HG02840 (cell line): ENCODE data around the gene CALN1.
"Not testable (repeated sequence)": the region's sequence is repeated elsewhere in the genome, so short reads cannot be mapped to it uniquely, and the experiment has no call there.

Source experiments
- ATAC-seq: cut with Tn5 transposase; IDR thresholded peaks from one replicate; pipeline ENCODE4 v1.9.1; 2021; ENCODE audit warnings: mild to moderate bottlenecking, moderate library complexity, moderate number of reproducible peaks; ENCODE audit not compliant: unreplicated experiment, low FRiP score

Gene CALN1

DNA sequence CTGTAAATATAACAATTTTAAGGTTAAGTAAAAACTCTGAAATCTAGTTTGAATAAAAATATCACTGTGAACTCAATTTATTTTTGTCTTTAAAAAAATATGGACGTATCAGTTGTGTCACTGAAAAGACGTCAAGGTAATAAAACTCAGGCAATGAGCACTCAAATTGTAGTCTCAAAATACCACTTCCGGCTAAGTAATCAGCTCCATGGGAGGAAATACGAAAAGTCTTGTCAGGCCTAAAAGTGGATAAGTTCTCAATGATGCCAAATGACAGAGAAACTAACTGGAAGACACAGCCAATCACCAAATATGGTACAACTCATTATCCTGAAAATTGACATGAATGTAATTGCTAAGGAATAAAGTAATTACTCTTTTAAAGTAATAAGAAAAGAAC, 719 bp downstream of the CALN1 start:
- ATAC-seq = no peak

DNA sequence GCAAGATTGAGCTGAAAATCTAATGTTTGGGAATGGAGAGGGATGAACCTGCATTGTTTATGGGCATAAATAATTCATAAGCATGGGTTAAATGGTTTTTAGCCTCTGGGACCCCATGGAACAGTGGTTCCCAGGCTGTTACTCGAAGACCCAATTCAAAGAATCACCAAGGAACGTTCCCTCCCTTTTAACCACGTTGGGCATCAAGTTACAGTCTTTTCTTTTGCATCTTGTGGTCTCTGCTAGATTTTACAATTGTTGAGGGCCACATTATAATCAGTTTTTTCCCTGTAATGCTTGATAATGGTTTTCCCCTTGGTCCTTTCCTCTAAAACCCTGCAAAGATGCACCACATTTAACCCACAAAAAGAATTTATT, 2.5 kb downstream of the CALN1 start:
- ATAC-seq = no peak

DNA sequence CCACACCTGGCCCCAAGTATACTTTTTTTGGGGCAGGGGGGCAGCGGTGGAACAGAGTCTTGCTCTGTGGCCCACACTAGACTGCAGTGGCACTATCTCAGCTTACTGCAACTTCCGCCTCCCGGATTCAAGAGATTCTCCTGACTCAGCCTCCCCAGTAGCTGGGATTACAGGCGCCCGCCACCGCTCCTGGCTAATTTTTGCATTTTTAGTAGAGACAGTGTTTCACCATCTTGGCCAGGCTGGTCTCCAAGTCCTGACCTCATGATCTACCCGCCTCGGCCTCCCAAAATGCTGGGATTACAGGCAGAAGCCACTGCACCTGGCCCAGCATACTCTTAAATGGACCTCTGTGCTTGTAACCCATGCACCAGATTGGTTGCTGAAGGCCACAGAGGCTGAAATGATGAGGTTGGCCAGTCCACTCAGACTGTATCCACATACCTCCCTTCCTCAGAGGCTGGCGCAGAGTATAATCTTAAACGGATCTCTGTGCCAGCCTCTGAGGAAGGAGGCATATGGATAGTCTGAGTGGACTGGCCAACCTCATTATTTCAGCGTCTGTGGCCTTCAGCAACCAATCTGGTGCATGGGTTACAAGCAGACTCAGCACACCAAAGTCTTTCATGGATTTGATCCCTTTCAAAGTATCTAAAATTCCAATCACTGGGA, 3.0 kb downstream of the CALN1 start:
- no peak for ATAC-seq

DNA sequence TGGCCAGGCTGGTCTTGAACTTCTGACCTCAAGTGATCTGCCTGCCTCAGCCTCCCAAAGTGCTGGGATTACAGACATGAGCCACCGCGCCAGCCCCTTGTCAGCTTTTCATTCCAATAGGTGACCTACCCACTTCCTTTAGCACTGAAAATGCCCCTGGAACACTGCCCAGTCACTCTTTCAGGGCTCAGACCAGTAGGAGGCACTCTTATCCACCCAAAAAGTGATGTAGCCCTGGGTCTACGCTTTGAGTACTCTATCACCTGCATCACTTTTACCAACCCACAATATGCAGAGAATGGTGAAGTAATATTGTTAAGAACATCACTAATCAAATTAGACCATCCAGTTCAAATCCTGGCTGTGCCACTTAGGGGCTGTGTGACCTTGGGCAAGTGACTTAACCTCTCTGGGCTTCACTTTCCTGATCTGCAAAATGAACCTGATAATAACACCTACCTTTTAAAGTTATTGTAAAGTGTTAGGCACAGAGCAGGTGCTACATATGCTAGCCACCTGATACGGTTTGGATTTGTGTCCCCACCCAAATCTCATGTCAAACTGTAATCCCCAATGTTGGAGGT, 5.2 kb downstream of the CALN1 start:
- ATAC-seq = no peak

DNA sequence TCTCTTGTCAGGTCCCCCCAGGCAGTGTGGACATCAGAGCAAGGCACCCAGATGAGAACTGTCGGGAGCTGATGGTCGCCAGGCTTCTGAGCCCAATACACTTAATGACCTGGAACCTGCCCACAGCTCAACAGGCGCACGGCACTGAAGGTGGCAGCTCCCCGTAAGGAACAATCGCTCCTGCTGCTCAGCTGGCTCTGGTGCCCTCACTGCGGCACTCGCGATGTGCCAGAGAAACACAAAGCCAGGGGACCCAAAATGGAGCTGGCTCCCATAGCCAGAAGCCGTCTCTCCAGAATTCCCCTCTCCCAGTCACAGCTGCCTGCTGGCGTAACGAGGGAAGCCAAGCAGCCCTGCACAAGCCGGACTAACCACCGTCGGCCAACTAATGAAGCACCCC, 6.3 kb downstream of the CALN1 start:
- no peak for ATAC-seq

DNA sequence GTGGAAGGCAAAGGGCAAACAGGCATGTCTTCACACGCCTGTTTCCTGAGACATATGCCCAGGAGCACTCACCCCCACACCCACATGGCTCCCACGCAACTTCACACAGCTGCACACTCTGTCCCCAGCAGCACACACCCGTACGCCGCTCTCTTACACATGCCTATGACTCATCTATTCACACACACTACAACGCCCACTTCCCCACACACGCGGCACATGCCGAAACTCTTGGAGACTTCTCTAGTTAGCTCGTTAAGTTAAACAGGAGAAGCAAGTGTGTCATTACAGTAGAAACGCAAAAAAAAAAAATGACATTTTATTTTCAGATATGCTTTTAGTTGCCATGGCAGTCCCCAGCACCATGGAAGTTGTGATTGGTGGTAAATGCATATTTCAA, 6.7 kb downstream of the CALN1 start:
- no peak for ATAC-seq

DNA sequence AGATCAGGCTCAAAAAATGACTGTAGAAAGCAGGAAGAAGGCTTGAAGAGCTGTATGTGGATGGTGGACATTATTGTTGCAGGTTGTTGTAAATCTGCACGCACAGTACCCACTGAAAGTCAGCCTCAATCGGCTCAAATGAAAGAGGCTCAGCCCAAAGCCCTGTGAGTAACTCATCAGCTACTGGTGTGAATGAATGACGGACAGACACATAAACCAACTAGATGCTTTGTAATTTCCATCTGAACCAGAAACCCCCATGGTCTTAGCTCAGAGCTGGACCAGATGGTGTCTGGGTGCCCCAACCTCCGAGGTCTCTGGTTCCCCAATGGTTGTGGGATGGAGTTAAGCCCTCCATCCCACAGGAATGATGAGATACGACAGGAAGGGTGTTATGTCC, 7.4 kb downstream of the CALN1 start:
- no peak for ATAC-seq

DNA sequence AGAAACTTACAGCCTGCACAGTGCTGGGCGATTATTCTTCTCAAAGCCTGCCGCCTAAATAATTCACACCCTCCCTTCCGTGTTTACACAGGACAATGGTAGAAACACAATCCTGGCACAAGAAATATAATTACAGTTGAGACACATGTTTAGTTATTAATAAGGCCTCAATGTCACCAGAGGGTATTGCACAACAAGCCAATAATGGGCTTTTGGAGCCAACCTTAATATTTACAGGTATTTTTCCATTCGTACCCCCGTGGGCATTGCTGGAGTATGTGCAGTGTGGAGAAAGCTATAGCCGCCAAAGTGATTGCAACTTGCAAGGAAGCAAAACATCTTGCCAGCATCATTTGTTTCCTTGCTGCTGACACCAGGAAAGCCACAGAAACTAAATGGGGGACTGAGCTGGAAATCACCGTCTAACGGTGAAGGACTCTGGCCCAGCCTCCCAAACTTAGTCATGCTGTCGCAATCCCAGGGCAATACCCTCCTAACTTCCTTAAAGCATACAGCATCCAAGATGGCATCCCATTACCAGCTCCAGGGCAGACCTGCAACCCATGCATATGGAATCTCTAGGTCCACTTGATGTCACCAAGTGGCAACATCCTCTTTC, 8.6 kb downstream of the CALN1 start:
- ATAC-seq = no peak

DNA sequence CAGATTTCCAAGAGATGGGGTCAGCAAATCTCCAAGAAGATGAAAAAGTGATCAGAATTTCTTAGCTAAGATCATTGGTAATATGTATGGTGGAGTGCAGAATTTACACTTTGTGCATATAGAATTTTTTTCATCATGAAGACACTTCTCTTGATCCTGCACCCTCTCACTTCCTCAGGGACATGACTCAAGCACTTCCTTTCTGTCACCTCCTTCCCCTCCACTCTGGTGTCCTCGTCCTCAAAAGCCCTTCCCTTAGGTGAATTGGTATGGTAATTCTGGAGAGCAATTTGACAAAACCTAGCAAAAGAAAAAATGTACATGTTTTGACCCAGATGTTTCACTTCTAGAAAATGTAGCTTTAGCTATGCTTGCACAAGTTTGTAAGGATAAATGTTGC, 18.1 kb downstream of the CALN1 start:
- no peak for ATAC-seq

DNA sequence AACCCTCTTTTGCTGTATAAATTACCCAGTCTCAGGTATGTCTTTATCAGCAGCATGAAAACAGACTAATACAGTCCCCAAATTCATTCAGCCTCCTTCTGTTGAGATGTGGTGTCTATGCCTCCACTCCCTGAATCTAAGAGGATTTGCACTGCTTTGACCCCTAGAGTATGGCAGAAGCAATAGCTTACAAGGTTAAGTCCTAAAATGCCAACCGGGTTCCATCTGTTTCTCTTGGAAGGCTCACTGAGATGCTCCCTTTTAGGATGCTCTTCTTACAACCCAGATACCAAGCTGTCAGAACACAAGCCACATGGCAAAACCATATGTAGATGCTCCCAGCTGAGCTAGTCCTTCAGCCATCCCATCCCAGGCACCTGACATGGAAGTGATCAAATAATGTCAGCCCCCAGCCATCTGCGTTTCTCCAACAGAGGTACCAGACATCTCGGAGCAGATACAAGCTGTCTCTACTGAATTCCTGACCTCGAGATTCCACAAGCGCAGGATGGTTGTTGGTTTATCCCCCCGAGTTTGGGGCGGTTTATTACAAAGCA, 20.2 kb downstream of the CALN1 start:
- no peak for ATAC-seq

DNA sequence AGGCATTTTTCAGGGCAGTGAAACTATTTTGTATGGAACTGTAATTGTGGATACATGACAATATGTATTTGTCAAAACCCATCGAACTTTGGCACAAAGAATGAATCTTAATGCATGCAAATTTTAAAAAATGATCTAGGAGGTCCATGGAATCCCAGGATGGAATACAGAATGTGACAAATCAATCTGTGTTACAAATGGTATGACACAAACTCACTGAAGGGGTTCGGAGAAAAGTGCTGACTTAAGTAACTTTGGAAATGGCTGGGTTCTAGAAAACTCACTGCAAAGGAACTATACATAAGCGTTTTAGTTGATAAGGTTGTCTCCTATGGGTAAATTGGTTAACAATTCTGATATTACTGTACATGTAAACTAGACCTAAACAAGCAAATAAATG, 26.0 kb downstream of the CALN1 start:
- no peak for ATAC-seq

DNA sequence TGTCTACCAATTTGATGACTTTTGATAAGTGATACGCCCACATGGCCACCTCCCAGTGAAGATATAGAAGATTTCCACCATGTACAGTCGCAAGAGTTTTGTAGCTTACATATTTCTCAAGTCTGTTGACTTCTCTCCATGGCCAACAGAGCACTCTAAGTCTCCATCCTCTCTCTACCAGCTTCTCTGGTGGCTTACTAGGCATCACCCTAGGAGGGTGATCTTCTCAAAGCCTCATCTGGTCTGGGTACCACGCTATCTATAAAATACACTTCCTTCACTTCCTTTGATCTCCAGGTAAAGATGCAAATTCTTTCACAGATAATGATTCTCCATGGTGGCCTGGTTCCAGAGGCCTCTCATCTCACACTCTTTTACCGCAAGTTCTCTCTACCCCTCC, 49.9 kb downstream of the CALN1 start:
- ATAC-seq = no peak

DNA sequence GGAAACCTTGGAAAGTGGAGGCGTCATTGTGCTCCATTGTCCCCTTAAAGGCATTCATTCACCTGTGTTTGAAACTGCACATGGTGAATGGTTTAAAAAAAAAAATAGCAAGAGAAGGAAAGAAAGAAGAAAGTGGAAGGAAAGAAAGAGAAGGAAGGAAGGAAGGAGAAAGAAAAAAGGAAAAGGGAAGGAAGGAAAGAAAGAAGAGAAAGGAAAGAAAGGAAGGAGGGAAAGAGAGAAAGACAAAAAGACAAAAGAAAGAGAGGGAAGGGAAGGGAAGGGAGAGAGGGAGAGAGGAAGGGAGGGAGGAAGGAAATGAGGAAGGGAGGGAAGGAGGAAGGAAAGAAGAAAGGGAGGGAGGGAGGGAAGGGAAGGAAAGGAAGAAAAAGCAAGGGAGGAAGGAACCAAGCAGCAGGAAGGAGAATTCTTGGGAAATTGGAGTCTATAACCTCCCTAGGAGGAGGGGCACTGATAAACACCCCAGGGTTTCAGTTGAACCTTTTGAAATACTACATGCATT, 66.9 kb downstream of the CALN1 start:
- no peak for ATAC-seq

DNA sequence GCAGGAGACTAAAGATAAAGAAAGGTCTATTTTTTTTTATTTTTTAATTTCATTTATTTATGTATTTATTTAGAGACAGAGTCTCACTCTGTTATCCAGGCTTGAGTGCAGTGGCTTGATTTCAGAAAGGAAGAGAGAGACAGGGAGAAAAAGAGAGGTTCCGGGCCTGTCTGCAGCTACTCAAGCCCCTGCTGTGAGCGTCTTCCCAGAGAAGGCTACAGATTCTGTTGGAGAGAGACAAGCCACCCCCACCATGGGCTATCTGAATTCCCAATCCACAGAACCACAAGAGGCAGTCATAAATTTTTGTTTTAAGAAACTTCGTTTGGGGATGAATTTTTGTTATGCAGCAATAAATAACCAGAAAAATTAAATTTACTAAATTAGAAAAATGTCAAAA, 68.1 kb downstream of the CALN1 start:
- no peak for ATAC-seq

DNA sequence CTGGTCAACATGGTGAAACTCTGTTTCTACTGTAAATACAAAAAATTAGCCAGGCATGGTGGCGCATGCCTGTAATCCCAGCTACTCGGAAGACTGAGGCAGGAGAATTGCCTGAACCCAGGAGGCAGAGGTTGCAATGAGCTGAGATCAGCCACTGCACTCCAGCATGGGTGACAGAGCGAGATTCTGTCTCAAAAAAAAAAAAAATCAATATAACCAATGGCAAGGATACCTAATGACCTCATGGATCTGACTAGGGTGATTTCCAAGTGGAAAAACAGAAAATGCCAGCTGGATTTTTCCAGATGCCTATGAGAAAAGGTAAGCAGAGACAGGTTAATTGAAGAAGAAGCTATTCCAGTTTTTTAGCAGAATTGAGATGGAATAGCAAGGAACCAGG, 68.8 kb downstream of the CALN1 start:
- not testable (repeated sequence) for ATAC-seq

DNA sequence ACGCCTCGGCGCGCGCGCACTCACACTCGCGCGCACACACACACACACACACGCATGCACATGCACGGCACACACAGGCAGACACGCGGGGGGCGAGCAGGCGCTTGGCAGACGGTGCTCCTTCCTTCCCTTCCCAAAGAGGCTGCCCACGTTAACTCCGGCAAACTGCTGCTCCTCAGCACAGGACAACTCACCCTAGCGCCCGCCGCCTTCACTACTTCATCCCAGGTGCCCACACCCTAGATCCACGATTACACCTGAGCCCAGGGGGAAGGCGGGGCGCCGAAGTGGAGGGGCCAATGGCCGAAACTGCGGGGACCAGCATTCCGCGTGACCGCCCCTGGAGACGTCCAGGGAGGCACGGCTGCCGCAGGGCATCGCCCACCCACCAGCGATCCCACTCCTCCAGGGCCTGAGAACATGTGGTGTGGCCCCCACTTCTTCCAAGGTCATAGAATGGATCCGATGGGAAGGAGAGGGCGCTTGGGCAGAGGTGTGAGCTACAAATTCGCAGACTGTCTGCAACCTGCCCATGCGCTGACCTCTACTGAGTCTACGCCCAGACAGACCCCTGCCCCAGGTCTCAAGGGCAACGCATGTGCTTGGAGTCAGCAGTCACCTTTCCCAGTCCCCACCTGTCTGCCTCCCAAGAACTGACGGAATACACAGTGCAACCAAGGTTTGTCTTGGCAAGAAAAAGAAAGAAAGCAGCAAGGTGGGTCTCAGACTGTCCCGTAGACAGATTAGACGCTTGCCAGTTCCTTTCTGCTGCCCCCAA, 74.6 kb downstream of the CALN1 start:
- no peak for ATAC-seq

DNA sequence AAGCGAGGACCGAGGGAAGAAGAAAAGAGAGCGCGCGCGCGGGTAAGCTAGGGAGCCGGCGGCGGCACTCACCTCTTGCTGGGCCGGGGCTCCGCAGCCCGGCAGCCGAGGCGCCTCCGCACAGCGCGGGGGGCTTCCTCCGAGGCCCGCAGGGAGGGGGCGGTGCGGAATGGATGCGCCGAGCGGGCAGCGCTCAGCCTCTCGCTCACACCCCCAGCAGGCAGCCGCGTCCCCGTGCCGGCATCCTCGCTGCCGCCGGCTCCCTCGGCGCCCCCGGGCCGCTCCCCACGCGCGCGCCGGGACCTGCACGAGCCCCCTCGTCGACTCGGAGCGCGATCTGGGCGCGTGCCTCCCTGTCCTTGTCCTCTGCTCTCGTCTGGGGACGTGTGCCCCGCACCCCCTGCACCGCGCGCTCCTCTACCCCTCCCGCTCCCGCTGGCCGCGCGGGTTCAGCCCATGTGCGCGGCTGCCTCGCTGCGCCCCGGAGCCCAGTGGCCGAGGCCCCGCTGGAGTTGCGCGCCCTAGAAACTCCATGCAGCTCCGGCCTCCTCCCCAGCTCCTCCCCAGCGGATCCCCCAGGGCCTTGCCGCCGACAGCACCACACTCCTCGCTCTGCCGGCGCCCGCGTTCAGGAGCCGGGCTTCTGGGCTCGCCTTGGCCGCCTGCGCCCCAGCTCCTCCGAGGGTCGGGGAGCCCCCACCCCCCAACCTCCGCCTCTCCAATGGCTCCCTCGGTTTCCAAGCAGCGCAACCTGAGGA, 75.3 kb downstream of the CALN1 start:
- no peak for ATAC-seq

DNA sequence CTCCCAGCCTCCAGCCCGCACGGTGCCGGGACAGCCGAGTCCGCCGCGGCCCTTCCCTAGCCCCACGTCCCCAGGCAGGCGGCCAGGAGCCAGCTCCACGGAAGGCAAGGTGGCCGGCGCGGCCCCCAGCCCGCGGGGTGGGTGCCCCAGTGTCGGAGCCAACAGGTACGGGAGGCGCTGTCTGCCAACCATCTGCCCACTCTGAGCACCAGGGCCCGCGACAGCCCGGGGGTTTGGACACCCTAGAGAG, 75.8 kb downstream of the CALN1 start:
- ATAC-seq = no peak

DNA sequence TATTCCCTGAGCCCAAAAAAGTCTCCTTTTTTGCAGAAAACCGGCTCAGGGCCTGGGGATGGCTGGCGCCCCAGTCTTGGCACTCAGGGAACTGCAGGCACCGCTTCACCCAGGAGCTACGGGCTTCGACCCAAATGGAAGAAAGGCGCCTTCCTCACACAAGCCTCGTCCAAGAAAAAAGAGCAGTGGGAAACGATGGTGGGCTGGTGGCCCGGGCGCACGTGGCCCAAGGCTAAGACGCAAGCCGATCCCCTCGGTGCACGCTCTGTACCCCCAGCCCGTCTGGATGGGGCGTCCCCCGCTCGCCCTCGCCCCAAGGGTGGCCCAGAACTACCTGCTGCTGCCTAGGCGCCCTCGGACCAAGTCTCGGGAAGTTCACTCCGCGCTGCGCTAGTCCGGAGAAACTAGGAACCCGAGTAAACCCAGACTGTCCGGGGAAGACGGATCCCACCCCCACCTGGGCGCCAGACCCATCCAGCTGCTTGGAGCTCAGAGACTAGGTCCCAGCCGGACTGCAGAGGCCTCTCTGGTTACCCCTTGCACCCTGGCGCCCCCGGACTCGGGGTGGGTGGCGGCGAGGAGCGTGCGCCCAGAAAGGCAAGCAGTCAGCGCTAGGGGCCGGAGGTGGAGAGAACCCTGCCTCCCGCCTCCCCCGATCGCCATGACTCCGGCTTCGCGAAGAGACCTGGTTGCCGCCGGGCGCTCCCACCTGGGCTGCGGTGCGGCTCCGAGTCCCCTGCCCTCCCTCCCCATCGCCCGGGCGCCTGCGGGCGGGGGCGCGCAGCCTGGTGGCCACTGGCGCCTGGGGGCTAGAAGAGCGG, 76.4 kb downstream of the CALN1 start:
- ATAC-seq = no peak

DNA sequence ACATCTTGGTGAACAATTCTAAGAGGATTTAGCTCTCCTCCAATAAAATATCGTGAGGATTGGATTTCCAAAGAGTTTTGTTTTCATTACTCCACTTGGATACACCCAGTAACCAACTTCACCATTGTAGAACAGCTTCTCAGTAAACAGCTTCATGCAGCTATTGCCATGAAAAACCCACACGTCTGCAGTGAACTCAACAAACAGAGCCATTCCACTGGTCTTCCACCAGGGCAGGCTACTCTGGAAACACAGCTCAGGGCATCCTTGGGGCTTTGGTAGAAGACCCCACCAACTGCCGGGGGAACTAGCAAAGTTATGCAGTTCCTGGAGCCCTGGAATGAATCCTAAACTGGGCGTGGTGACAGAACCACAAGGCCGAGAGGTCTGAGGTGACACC, 77.4 kb downstream of the CALN1 start:
- no peak for ATAC-seq
